Measurements from ENCODE around the gene NAALADL1.

DNA sequence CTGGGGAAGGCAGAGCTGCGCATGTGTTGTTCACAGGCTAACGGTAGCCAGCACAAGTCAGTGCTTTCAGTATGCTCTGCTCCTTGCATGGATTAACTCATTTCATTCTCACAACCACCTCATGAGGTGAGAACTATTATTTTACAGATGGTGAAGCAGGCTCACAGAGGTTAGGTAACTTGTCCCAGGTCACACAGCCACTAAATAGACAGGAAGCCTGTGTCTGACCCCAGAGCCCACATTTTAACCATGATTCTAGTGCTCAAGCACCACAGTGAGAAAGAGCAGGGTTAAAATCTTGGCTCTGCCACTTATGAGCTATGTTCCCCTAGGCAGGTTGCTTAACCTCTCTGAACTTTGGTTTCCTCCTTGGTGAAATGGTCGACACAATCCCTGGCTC lies 37.4 kb downstream of the NAALADL1 start:
- TF ChIP-seq POLR2A (IDR thresholded peaks at IDR 0.05; ENCODE audit: low read depth, low read length): no peak
- TF ChIP-seq, protein P1, sequence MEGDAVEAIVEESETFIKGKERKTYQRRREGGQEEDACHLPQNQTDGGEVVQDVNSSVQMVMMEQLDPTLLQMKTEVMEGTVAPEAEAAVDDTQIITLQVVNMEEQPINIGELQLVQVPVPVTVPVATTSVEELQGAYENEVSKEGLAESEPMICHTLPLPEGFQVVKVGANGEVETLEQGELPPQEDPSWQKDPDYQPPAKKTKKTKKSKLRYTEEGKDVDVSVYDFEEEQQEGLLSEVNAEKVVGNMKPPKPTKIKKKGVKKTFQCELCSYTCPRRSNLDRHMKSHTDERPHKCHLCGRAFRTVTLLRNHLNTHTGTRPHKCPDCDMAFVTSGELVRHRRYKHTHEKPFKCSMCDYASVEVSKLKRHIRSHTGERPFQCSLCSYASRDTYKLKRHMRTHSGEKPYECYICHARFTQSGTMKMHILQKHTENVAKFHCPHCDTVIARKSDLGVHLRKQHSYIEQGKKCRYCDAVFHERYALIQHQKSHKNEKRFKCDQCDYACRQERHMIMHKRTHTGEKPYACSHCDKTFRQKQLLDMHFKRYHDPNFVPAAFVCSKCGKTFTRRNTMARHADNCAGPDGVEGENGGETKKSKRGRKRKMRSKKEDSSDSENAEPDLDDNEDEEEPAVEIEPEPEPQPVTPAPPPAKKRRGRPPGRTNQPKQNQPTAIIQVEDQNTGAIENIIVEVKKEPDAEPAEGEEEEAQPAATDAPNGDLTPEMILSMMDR (conservative IDR thresholded peaks at IDR 0.05; ENCODE audit: low read depth, low read length): no peak
